Measurements from ENCODE around the gene FAM20B. TPM values are rescaled to one million over a fixed set of nuclear protein-coding genes. Genes with fewer than 3 reads are reported as not detected.

The FAM20B gene
- total and polyA plus RNA-seq, 12 donors, result 15.4 to 69.9 (median 38.3) TPM

- no peaks in the 10 kb centered on the region for H3K9me3 ChIP-seq (replicated peaks in 1 of 3)
- 63 to 65% (median 65%) methylated on average over 10 of the region's 10 CpGs for WGBS, 4 donors
- no peak overlapping the region for H3K4me3 ChIP-seq
- peaks cover 6 to 25% of the 10 kb centered on the region in 2 donors for H3K4me1 ChIP-seq (replicated peaks in 1 of 2)
- DNase-seq, result peak in 1 of 7 donors; percentile 16
- H3K27me3 ChIP-seq, result no peaks in the 10 kb centered on the region
- H3K36me3 ChIP-seq (replicated peaks in 1 of 2), result no peaks in the 10 kb centered on the region
- intact Hi-C loops (cut with DNase I), result no loop called here
- peak overlapping the region in 1 of 5 donors; percentile 15 for H3K27ac ChIP-seq
- no peak for TF ChIP-seq POLR2A (IDR thresholded peaks at IDR 0.05)
- TF ChIP-seq, protein P1, sequence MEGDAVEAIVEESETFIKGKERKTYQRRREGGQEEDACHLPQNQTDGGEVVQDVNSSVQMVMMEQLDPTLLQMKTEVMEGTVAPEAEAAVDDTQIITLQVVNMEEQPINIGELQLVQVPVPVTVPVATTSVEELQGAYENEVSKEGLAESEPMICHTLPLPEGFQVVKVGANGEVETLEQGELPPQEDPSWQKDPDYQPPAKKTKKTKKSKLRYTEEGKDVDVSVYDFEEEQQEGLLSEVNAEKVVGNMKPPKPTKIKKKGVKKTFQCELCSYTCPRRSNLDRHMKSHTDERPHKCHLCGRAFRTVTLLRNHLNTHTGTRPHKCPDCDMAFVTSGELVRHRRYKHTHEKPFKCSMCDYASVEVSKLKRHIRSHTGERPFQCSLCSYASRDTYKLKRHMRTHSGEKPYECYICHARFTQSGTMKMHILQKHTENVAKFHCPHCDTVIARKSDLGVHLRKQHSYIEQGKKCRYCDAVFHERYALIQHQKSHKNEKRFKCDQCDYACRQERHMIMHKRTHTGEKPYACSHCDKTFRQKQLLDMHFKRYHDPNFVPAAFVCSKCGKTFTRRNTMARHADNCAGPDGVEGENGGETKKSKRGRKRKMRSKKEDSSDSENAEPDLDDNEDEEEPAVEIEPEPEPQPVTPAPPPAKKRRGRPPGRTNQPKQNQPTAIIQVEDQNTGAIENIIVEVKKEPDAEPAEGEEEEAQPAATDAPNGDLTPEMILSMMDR (IDR thresholded peaks at IDR 0.05), result no peak
Observed at GRCh38 chr1:179023946-179024650, 1.6 kb upstream of the FAM20B start.

- Histone ChIP-seq H3K36me3 (replicated peaks in 1 of 2) (no peaks in the 10 kb centered on the region), H3K9me3 (replicated peaks in 1 of 3) (no peaks in the 10 kb centered on the region), H3K4me1 (replicated peaks in 1 of 2) (peaks cover 17 to 46% of the 10 kb centered on the region in 2 donors), H3K27me3 (no peaks in the 10 kb centered on the region), H3K27ac (peak overlapping the region; percentile 89 to 98 (median 93)), H3K4me3 (peak overlapping the region; percentile 7 to 69 (median 48))
- WGBS, 4 donors, result 0 to 1% (median 0%) methylated on average over 7 to 109 of the region's 110 CpGs
- DNase-seq, result peak; percentile 75 to 84 (median 80)
- TF ChIP-seq POLR2A (IDR thresholded peaks at IDR 0.05), result peak in 1 of 2 donors; percentile 72
- TF ChIP-seq, protein P1 (IDR thresholded peaks at IDR 0.05), result no peak
- intact Hi-C loops (cut with DNase I), result no loop called here
Observed at GRCh38 chr1:179025975-179026812, 500 bp downstream of the FAM20B start.

GRCh38 chr1:179026813-179027669 is 1.3 kb downstream of the FAM20B start:
- Histone ChIP-seq H3K4me3 (peak overlapping the region; percentile 7 to 69 (median 48)), H3K9me3 (replicated peaks in 1 of 3) (no peaks in the 10 kb centered on the region), H3K27ac (peak overlapping the region; percentile 89 to 98 (median 93)), H3K36me3 (replicated peaks in 1 of 2) (no peaks in the 10 kb centered on the region), H3K27me3 (no peaks in the 10 kb centered on the region), H3K4me1 (replicated peaks in 1 of 2) (peaks cover 22 to 55% of the 10 kb centered on the region in 2 donors)
- peak in 1 of 7 donors; percentile 19 for DNase-seq
- WGBS, 4 donors, result 31 to 38% (median 34%) methylated on average over 11 of the region's 11 CpGs
- intact Hi-C loops (cut with DNase I), result no loop called here
- TF ChIP-seq POLR2A (IDR thresholded peaks at IDR 0.05), result no peak
- TF ChIP-seq, protein P1 (IDR thresholded peaks at IDR 0.05), result no peak

Measured in adrenal gland (tissue), 12 donors.